Measurements from ENCODE around the gene KCNA3. TPM values are rescaled to one million over a fixed set of nuclear protein-coding genes. Genes with fewer than 3 reads are reported as not detected.
"Not testable (repeated sequence)": the region's sequence is repeated elsewhere in the genome, so short reads cannot be mapped to it uniquely, and the experiment has no call there.

KCNA3 gene
- total RNA-seq, 1 donor from 2014 or later = 24.0 TPM

DNA sequence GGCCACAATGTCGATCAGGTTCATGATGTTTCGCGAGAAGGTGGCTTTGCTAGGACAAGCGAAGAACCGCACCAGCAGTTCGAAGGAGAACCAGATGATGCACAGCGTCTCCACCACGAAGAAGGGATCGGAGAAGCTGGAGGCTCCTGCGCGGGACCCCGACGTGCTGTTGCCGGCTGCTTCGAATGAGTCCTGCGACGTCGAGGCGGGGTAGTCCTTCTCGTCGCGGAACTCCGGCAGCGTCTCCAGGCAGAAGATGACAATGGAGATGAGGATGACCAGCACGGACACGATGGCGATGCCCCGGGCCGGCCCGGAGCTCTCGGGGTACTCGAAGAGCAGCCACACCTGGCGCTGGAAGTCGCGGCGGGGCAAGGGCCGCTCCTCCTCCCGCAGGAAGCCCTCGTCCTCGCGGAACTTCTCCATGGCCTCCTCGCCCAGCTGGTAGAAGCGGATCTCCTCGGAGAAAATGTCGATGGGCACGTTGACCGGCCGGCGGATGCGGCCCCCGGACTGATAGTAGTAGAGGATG is 869 bp downstream of the KCNA3 start:
- intact Hi-C loops (cut with micrococcal nuclease) = loop anchor here (2.0 to 10.0 kb wide), 8 partner anchors 93 to 1071 kb away; partner anchors contain the start of genes CEPT1, DENND2D, DRAM2 and KCNC4
- Mint-ChIP-seq H3K4me1 (ENCODE audit: low read depth) (peaks cover 45% of the 10 kb centered on the region), H3K27ac (peak overlapping the region; percentile 90), H3K9me3 (no peaks in the 10 kb centered on the region), H3K4me3 (ENCODE audit: low read depth) (peak overlapping the region; percentile 98), H3K36me3 (ENCODE audit: low read depth) (peaks cover 43% of the 10 kb centered on the region), H3K27me3 (ENCODE audit: low read depth) (no peaks in the 10 kb centered on the region)
- DNase-seq (ENCODE audit: low spot score) = no peak

DNA sequence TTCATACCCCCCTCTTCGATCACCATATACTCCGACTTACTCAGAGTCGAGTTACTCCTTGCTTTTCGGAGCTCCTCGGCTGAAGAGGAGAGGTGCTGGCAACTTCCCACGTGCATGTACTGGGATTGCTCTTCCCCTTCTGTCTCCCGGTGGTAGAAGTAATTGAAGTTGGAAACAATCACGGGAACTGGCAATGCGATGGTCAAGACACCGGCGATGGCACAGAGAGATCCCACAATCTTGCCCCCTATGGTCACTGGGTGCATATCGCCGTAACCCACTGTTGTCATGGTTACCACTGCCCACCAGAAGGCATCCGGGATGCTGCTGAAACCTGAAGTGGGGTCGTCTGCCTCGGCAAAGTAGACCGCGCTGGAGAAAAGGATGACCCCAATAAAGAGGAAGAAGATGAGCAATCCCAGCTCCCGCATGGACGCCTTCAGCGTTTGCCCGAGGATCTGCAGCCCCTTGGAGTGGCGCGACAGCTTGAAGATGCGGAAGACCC is 1.5 kb downstream of the KCNA3 start:
- Mint-ChIP-seq H3K4me1 (ENCODE audit: low read depth) (peaks cover 50% of the 10 kb centered on the region), H3K9me3 (no peaks in the 10 kb centered on the region), H3K27me3 (ENCODE audit: low read depth) (no peaks in the 10 kb centered on the region), H3K27ac (peak overlapping the region; percentile 90), H3K4me3 (ENCODE audit: low read depth) (peak overlapping the region; percentile 98), H3K36me3 (ENCODE audit: low read depth) (peaks cover 42% of the 10 kb centered on the region)
- DNase-seq (ENCODE audit: low spot score) = no peak
- intact Hi-C loops (cut with micrococcal nuclease) = loop anchor here (2.0 to 10.0 kb wide), 8 partner anchors 94 to 1072 kb away; partner anchors contain the start of genes CEPT1, DENND2D, DRAM2 and KCNC4

- H3K9me3 Mint-ChIP-seq = no peaks in the 10 kb centered on the region
- peak; percentile 42 for DNase-seq (ENCODE audit: low spot score)
- peaks cover 42% of the 10 kb centered on the region for H3K36me3 Mint-ChIP-seq (ENCODE audit: low read depth)
- H3K27ac Mint-ChIP-seq = peak overlapping the region; percentile 90
- intact Hi-C loops (cut with micrococcal nuclease) = loop anchor here (1.0 to 10.0 kb wide), 13 partner anchors 25 to 1072 kb away; partner anchors contain the start of genes CEPT1, DENND2D, DRAM2 and KCNC4
- H3K4me1 Mint-ChIP-seq (ENCODE audit: low read depth) = peaks cover 53% of the 10 kb centered on the region
- no peaks in the 10 kb centered on the region for H3K27me3 Mint-ChIP-seq (ENCODE audit: low read depth)
- H3K4me3 Mint-ChIP-seq (ENCODE audit: low read depth) = peak overlapping the region; percentile 98
These were observed 2.0 kb downstream of the KCNA3 start for GRCh38 chr1:110672753-110673108.

DNA sequence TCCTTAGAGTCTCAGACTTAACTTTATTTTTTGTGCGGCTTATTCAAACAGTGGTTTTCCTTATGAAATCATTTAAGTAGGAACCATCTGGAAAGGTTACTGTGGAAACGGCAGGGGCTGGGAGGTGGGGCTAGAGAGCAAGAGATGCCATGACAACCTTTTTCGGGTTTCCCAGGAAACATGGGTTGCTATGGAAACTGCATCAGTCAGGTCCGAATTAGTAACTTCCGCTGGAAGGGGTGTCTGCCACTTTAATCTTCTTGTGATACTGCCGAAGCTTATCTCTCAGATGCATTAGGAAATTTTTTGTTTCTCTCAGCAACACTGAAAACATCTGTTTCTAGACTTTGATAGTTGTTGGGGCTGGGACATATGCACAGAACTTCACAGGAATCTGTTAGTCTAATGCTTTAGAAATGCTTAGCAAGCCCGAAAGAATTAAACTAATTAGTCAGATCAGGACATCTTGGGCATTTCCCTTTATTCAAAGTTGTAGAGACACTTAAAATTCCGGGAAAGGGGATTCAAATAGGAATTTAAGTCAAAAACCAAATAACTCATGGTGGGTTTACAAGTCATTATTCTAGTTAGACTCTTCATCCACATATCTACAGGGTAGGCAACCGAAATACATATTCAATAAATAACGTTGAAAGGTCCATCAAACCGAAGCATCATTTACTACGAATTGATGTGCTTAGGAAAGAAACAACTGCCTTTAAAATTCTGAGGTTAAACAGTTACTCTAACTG is 2.6 kb downstream of the KCNA3 start:
- Mint-ChIP-seq H3K36me3 (ENCODE audit: low read depth) (peaks cover 42% of the 10 kb centered on the region), H3K27me3 (ENCODE audit: low read depth) (no peaks in the 10 kb centered on the region), H3K4me1 (ENCODE audit: low read depth) (peaks cover 58% of the 10 kb centered on the region), H3K27ac (peak overlapping the region; percentile 90), H3K9me3 (no peaks in the 10 kb centered on the region), H3K4me3 (ENCODE audit: low read depth) (peak overlapping the region; percentile 98)
- DNase-seq (ENCODE audit: low spot score) = peak; percentile 75
- intact Hi-C loops (cut with micrococcal nuclease) = loop anchor here (1.0 to 10.0 kb wide), 13 partner anchors 25 to 1073 kb away; partner anchors contain the start of genes CEPT1, DENND2D, DRAM2 and KCNC4

GRCh38 chr1:110671361-110671760 is 3.4 kb downstream of the KCNA3 start:
- H3K36me3 Mint-ChIP-seq (ENCODE audit: low read depth) = peaks cover 42% of the 10 kb centered on the region
- peak overlapping the region; percentile 98 for H3K4me3 Mint-ChIP-seq (ENCODE audit: low read depth)
- intact Hi-C loops (cut with micrococcal nuclease) = loop anchor here (5.0 to 10.0 kb wide), 4 partner anchors 473 to 1073 kb away; partner anchors contain the start of genes CEPT1, DENND2D and DRAM2

DNA sequence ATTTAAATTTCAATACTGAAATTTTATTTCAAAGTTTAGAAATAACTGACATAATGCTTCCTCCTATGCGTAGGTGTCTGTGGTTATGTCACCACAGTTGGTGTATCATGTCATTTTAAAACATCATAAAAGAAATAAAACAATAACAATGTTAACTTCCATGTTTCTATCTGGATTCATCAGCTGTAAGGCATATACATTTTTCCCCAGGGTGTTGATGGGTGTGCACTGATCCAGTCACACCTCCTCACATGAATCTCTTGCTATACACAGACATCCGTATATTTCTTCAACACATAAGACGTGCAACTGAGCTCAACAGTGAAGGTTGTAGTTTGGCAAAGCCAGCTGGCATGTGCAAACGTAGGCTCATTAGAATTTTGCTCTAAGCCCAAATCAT is 6.2 kb downstream of the KCNA3 start:
- H3K36me3 Mint-ChIP-seq (ENCODE audit: low read depth) = peaks cover 40% of the 10 kb centered on the region
- peak overlapping the region; percentile 71 for H3K4me3 Mint-ChIP-seq (ENCODE audit: low read depth)
- H3K9me3 Mint-ChIP-seq = no peaks in the 10 kb centered on the region
- intact Hi-C loops (cut with micrococcal nuclease) = loop anchor here (2.0 kb wide), 1 partner anchor 434 kb away; no protein-coding TSS in a partner anchor
- no peaks in the 10 kb centered on the region for H3K27me3 Mint-ChIP-seq (ENCODE audit: low read depth)
- H3K4me1 Mint-ChIP-seq (ENCODE audit: low read depth) = peaks cover 42% of the 10 kb centered on the region
- no peak for DNase-seq (ENCODE audit: low spot score)
- H3K27ac Mint-ChIP-seq = peak overlapping the region; percentile 74

More at GRCh38 chr1:110671361-110671760, 3.4 kb downstream of the KCNA3 start:
- Mint-ChIP-seq H3K27ac (peak overlapping the region; percentile 90), H3K9me3 (no peaks in the 10 kb centered on the region), H3K27me3 (ENCODE audit: low read depth) (no peaks in the 10 kb centered on the region), H3K4me1 (ENCODE audit: low read depth) (peaks cover 52% of the 10 kb centered on the region)
- DNase-seq (ENCODE audit: low spot score) = no peak

DNA sequence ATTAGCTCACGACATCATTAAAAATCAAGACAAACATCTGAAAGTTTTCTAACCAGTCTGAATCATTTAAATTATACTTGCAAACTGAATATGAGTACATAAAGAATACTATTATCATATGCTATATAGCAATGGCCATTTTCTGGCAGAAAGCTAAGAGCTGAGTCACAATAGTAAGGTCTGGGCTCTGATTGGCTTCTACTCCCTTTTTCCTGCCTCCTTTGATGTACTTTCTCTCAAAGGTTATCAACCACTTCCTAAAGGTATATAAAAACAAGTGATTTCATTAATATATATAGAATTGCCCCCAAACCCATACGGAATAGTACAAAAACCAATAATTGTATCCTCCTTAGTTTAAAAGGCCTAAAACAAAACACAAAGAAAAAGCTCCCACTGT is 7.0 kb downstream of the KCNA3 start:
- H3K4me3 Mint-ChIP-seq (ENCODE audit: low read depth) = no peak overlapping the region
- H3K27ac Mint-ChIP-seq = peak overlapping the region; percentile 44
- no peak for DNase-seq (ENCODE audit: low spot score)
- intact Hi-C loops (cut with micrococcal nuclease) = loop anchor here (2.0 kb wide), 1 partner anchor 433 kb away; no protein-coding TSS in a partner anchor
- no peaks in the 10 kb centered on the region for H3K27me3 Mint-ChIP-seq (ENCODE audit: low read depth)
- peaks cover 32% of the 10 kb centered on the region for H3K36me3 Mint-ChIP-seq (ENCODE audit: low read depth)
- H3K4me1 Mint-ChIP-seq (ENCODE audit: low read depth) = peaks cover 45% of the 10 kb centered on the region
- H3K9me3 Mint-ChIP-seq = no peaks in the 10 kb centered on the region

- peaks cover 25% of the 10 kb centered on the region for H3K4me1 Mint-ChIP-seq (ENCODE audit: low read depth)
- no peaks in the 10 kb centered on the region for H3K27me3 Mint-ChIP-seq (ENCODE audit: low read depth)
- intact Hi-C loops (cut with micrococcal nuclease) = no loop called here
- no peak overlapping the region for H3K4me3 Mint-ChIP-seq (ENCODE audit: low read depth)
- H3K27ac Mint-ChIP-seq = no peak overlapping the region
- no peak for DNase-seq (ENCODE audit: low spot score)
- no peaks in the 10 kb centered on the region for H3K9me3 Mint-ChIP-seq
- peaks cover 28% of the 10 kb centered on the region for H3K36me3 Mint-ChIP-seq (ENCODE audit: low read depth)
These were observed 11.5 kb downstream of the KCNA3 start for GRCh38 chr1:110663241-110663640.

DNA sequence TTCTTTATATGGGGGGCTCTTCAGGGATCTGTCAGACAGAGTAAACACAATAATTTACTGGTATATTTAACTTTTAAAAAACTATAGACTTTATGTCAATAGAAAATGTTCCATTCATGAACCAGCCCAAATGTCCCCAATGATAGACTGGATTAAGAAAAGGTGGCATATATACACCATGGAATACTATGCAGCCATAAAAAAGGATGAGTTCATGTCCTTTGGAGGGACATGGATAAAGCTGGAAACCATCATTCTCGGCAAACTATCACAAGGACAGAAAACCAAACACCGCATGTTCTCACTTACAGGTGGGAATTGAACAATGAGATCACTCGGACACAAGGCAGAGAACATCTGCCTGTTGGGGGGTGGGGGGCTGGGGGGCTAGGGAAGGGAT is 15.2 kb downstream of the KCNA3 start:
- peaks cover 27% of the 10 kb centered on the region for H3K4me1 Mint-ChIP-seq (ENCODE audit: low read depth)
- intact Hi-C loops (cut with micrococcal nuclease); DNase-seq (ENCODE audit: low spot score); H3K27me3 Mint-ChIP-seq (ENCODE audit: low read depth); H3K9me3 Mint-ChIP-seq; H3K27ac Mint-ChIP-seq; H3K4me3 Mint-ChIP-seq (ENCODE audit: low read depth): not testable (repeated sequence)
- H3K36me3 Mint-ChIP-seq (ENCODE audit: low read depth) = peaks cover 52% of the 10 kb centered on the region

DNA sequence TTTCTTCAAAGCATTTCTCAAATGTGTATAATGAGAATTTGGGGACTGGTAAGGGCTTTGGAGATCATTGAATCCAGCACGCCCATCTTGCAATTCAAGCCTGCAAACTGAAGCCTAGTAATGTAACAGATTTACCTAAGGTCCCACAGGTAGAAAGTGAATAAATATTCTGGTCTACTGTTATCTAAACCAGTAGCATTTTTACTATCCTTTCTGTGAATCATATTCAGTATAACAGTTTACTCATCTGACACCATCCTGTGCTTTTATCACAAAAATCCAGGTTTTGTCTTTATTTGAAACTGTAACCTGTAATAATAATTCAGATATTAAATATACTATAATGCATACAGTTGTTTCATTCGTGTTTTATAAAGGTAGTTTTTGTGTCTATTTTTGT is 17.4 kb downstream of the KCNA3 start:
- Mint-ChIP-seq H3K27ac (no peak overlapping the region), H3K9me3 (no peaks in the 10 kb centered on the region), H3K4me1 (ENCODE audit: low read depth) (peaks cover 27% of the 10 kb centered on the region), H3K36me3 (ENCODE audit: low read depth) (peaks cover 63% of the 10 kb centered on the region), H3K27me3 (ENCODE audit: low read depth) (no peaks in the 10 kb centered on the region), H3K4me3 (ENCODE audit: low read depth) (no peak overlapping the region)
- intact Hi-C loops (cut with micrococcal nuclease) = no loop called here
- DNase-seq (ENCODE audit: low spot score) = no peak

GRCh38 chr1:110650609-110651008 is 24.1 kb downstream of the KCNA3 start:
- Mint-ChIP-seq H3K4me1 (ENCODE audit: low read depth) (peaks cover 27% of the 10 kb centered on the region), H3K27ac (no peak overlapping the region), H3K4me3 (ENCODE audit: low read depth) (no peak overlapping the region), H3K36me3 (ENCODE audit: low read depth) (peaks cover 20% of the 10 kb centered on the region), H3K9me3 (no peaks in the 10 kb centered on the region), H3K27me3 (ENCODE audit: low read depth) (no peaks in the 10 kb centered on the region)
- intact Hi-C loops (cut with micrococcal nuclease) = no loop called here
- no peak for DNase-seq (ENCODE audit: low spot score)

- Mint-ChIP-seq H3K9me3 (no peaks in the 10 kb centered on the region), H3K4me3 (ENCODE audit: low read depth) (no peak overlapping the region), H3K27me3 (ENCODE audit: low read depth) (no peaks in the 10 kb centered on the region), H3K27ac (no peak overlapping the region), H3K36me3 (ENCODE audit: low read depth) (peaks cover 9% of the 10 kb centered on the region), H3K4me1 (ENCODE audit: low read depth) (peaks cover 41% of the 10 kb centered on the region)
- no peak for DNase-seq (ENCODE audit: low spot score)
- intact Hi-C loops (cut with micrococcal nuclease) = loop anchor here (1.0 to 5.0 kb wide), 3 partner anchors 8 to 1901 kb away; partner anchors contain the start of gene STXBP3
These were observed 26.3 kb downstream of the KCNA3 start for GRCh38 chr1:110648417-110648816.

All from activated T-helper 2 cell treated with anti-CD3 and anti-CD28 coated beads, Interferon-gamma antibody, Interleukin-2, Interleukin-4, amounts not matched to agents 10 μg/mL and 5 μg/mL and 100 μg/mL, durations not matched to agents 14 hours and 24 hours and 36 hours (primary cell).